Activated CD8-positive, alpha-beta T cell treated with anti-CD3 and anti-CD28 coated beads for 36 hours (primary cell): ENCODE measurements around the gene SLC12A7. TPM values are rescaled to one million over a fixed set of nuclear protein-coding genes. Genes with fewer than 3 reads are reported as not detected.

Source experiments
- ATAC-seq: fragments of 200-7000 bp; cut with Tn5 transposase; one replicate; pipeline ENCODE4 v1.10.0; 2021; ENCODE audit warnings: mild to moderate bottlenecking, moderate library complexity
- CTCF ChIA-PET: fragments of 350-600 bp; sonication (Branson Sonifier 250); formaldehyde crosslinking; loops from one replicate; lab custom pipeline; 2021; ENCODE audit warnings: antibody characterized with exemption; lab: Charles Lee
- POLR2A ChIA-PET: fragments of 350-600 bp; sonication (Branson Sonifier 250); formaldehyde crosslinking; loops from one replicate; lab custom pipeline; 2021; ENCODE audit warnings: antibody characterized with exemption; lab: Charles Lee
- DNase-seq: peaks from one replicate; pipeline ENCODE4 v3.0.0-alpha.2; 2020
- H3K27ac Mint-ChIP-seq: one replicate; pipeline ENCODE4 v1.8.0; 2021; ENCODE audit warnings: mild to moderate bottlenecking, mixed read lengths
- H3K27me3 Mint-ChIP-seq: one replicate; pipeline ENCODE4 v1.8.0; 2021; ENCODE audit warnings: mixed read lengths
- H3K36me3 Mint-ChIP-seq: one replicate; pipeline ENCODE4 v1.8.0; 2021; ENCODE audit warnings: low read depth, mixed read lengths
- H3K4me1 Mint-ChIP-seq: one replicate; pipeline ENCODE4 v1.8.0; 2021; ENCODE audit warnings: low read depth, mixed read lengths
- H3K4me3 Mint-ChIP-seq: one replicate; pipeline ENCODE4 v1.8.0; 2021; ENCODE audit warnings: mild to moderate bottlenecking, moderate library complexity, mixed read lengths
- H3K9me3 Mint-ChIP-seq: one replicate; pipeline ENCODE4 v1.8.0; 2021; ENCODE audit warnings: mixed read lengths
- CTCF ChIP-seq: fragments of 200-600 bp; IDR thresholded peaks from one replicate; pipeline ENCODE4 v1.8.0; 2022; ENCODE audit warnings: antibody characterized with exemption, mild to moderate bottlenecking
- intact Hi-C: fragments of 100-400 bp; cut with micrococcal nuclease; formaldehyde crosslinking; loops from one replicate; pipeline ENCODE4 v1.10.0; 2022
- total RNA-seq, 2 experiments: library from RNA; stranded (reverse); gene quantifications; one replicate each; pipeline ENCODE4 v1.2.3, GENCODE V29; 2021

Gene SLC12A7
- total RNA-seq, 2 experiments from 2014 or later = 21.6 to 24.8 TPM

DNA sequence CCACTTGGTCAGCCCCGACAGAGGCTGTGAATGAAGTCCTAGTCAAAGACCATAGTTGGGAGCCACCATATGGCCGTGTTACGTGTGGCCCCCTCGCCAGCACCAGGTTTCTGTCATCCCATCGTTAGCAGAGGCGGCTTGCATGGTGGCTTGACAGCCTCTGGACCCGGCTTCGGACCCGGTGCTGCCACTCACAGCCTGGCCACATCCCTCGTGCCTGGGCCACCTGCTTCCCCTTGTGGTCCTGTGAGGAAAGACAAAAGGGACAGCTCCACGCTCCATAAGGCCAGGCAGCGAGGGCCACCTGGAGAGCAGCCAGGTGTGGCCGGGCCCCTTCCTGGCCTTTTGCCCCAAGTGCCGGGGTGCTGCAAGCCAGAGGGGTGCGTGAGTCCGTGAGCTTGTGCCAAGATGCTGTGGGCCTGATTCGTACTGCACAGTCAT lies 97.1 kb downstream of the SLC12A7 start:
- CTCF ChIA-PET = interaction anchor here (0.9 kb wide), 1 partner anchor 91 kb away, joined by 3 read pairs; no protein-coding TSS in a partner anchor
- intact Hi-C loops = loop anchor here (5.0 kb wide), 1 partner anchor 92 kb away; no protein-coding TSS in a partner anchor
- ATAC-seq (no peak), DNase-seq (no peak)
- H3K27ac Mint-ChIP-seq = no peak overlapping the region
- TF ChIP-seq CTCF = no peak
- no peaks in the 10 kb centered on the region for H3K9me3 Mint-ChIP-seq
- H3K36me3 Mint-ChIP-seq = no peaks in the 10 kb centered on the region
- H3K4me3 Mint-ChIP-seq = no peak overlapping the region
- H3K27me3 Mint-ChIP-seq = peaks cover 21% of the 10 kb centered on the region
- POLR2A ChIA-PET = no interaction called here
- H3K4me1 Mint-ChIP-seq = peaks cover 9% of the 10 kb centered on the region

- Mint-ChIP-seq H3K36me3 (no peaks in the 10 kb centered on the region), H3K4me1 (peaks cover 11% of the 10 kb centered on the region), H3K27me3 (peaks cover 24% of the 10 kb centered on the region), H3K9me3 (no peaks in the 10 kb centered on the region), H3K4me3 (no peak overlapping the region), H3K27ac (no peak overlapping the region)
- intact Hi-C loops = loop anchor here (5.0 kb wide), 1 partner anchor 92 kb away; no protein-coding TSS in a partner anchor
- DNase-seq (no peak), ATAC-seq (no peak)
- CTCF ChIA-PET = interaction anchor here (9.8 kb wide), 1 partner anchor 92 kb away, joined by 105 read pairs; no protein-coding TSS in a partner anchor
- POLR2A ChIA-PET = no interaction called here
- no peak for TF ChIP-seq CTCF
Observed at GRCh38 chr5:1014346-1014745, 97.5 kb downstream of the SLC12A7 start.

DNA sequence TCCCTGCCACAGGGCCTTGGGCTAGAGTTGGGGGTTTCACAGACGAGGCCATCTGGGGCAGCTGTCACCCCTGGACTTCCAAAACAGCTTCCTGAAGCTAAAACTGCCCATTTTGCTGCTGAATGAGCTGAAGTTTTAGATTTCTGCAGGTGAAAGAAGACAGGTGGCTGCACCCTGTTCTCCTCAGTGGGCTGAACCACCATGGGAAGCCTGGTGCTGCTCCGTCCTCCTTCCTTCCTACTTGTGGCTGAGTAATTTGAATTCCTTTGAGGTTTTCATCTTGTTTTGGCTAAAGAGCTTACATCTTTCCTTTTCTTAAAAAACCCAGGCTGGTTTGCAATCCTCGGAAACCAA lies 97.9 kb downstream of the SLC12A7 start:
- ATAC-seq = no peak
- intact Hi-C loops = loop anchor here (5.0 kb wide), 1 partner anchor 92 kb away; no protein-coding TSS in a partner anchor
- no peak overlapping the region for H3K27ac Mint-ChIP-seq

GRCh38 chr5:1013238-1013947 lies 98.5 kb downstream of the SLC12A7 start:
- POLR2A ChIA-PET = no interaction called here
- CTCF ChIA-PET = interaction anchor here (1.2 to 9.8 kb wide), 2 partner anchors 44 to 91 kb away, joined by 3 to 105 read pairs; no protein-coding TSS in a partner anchor
- TF ChIP-seq CTCF = no peak
- H3K4me1 Mint-ChIP-seq = peaks cover 11% of the 10 kb centered on the region
- H3K9me3 Mint-ChIP-seq = no peaks in the 10 kb centered on the region
- intact Hi-C loops = loop anchor here (5.0 kb wide), 1 partner anchor 91 kb away; no protein-coding TSS in a partner anchor
- H3K4me3 Mint-ChIP-seq = no peak overlapping the region
- H3K27ac Mint-ChIP-seq = no peak overlapping the region
- H3K36me3 Mint-ChIP-seq = no peaks in the 10 kb centered on the region
- peaks cover 24% of the 10 kb centered on the region for H3K27me3 Mint-ChIP-seq
- ATAC-seq = no peak
- no peak for DNase-seq

More for the DNA sequence above, 97.9 kb downstream of the SLC12A7 start:
- ChIA-PET POLR2A (no interaction called here), CTCF (interaction anchor here (1.2 to 9.8 kb wide), 2 partner anchors 45 to 91 kb away, joined by 3 to 105 read pairs; no protein-coding TSS in a partner anchor)
- Mint-ChIP-seq H3K4me1 (peaks cover 11% of the 10 kb centered on the region), H3K27me3 (peaks cover 24% of the 10 kb centered on the region), H3K9me3 (no peaks in the 10 kb centered on the region), H3K36me3 (no peaks in the 10 kb centered on the region), H3K4me3 (no peak overlapping the region)
- no peak for DNase-seq
- TF ChIP-seq CTCF = no peak

DNA sequence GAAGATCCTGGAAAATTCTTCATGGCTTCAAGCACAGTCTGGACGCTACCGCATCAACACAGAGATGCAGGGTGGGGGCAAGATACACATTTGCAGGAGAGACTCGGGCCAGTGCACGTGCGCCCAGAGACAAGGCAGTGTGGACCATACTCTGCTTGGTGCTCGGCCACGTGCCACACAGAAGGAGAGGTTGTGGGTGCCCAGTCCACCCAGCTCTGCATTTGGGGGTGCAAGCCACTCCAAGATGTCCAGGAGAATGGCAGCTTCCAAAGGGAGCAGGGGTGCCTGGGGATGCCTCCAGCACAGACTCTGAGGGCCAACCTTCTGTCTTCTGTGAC lies 99.0 kb downstream of the SLC12A7 start:
- DNase-seq (no peak), ATAC-seq (no peak)
- Mint-ChIP-seq H3K9me3 (no peaks in the 10 kb centered on the region), H3K36me3 (no peaks in the 10 kb centered on the region), H3K27me3 (peaks cover 27% of the 10 kb centered on the region), H3K27ac (no peak overlapping the region), H3K4me3 (no peak overlapping the region), H3K4me1 (peaks cover 13% of the 10 kb centered on the region)
- TF ChIP-seq CTCF = no peak
- POLR2A ChIA-PET = no interaction called here
- CTCF ChIA-PET = interaction anchor here (0.9 to 9.8 kb wide), 3 partner anchors 44 to 90 kb away, joined by 3 to 105 read pairs (median 3); no protein-coding TSS in a partner anchor
- intact Hi-C loops = loop anchor here (5.0 kb wide), 1 partner anchor 91 kb away; no protein-coding TSS in a partner anchor
